Fibroblast of skin of right biceps (primary cell): ENCODE measurements around the gene PAX8.
"Not testable (repeated sequence)": the region's sequence is repeated elsewhere in the genome, so short reads cannot be mapped to it uniquely, and the experiment has no call there.

Experiments
- DNase-seq: peaks from one replicate; pipeline ENCODE4 v3.0.0-alpha.2; 2013

PAX8 gene

DNA sequence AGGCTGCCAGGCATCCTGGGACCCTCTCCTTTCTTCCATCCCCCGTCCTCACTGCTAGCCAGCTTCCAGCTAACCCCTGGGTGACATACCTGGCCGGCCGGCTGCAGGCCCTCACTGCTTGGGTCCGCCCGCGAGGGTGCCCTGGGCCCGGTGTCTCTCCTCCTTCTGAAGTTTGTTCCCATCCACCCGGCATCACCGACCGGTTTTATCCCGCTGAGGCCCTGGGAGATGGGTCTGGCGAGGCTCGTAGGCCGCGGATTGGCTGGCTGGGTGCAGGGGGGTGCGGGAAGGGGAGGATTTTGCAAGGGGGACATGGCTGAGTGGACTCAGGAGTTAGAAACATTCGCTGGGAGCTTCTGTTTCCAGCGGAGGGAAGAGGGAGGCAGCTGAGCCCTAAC, at the start of gene PAX8:
Gene PAX8 (minus strand): TSS at position 180 of the 398 bp plus-strand sequence. CDS start 527 bp downstream, outside the sequence.
- DNase-seq: no peak

DNA sequence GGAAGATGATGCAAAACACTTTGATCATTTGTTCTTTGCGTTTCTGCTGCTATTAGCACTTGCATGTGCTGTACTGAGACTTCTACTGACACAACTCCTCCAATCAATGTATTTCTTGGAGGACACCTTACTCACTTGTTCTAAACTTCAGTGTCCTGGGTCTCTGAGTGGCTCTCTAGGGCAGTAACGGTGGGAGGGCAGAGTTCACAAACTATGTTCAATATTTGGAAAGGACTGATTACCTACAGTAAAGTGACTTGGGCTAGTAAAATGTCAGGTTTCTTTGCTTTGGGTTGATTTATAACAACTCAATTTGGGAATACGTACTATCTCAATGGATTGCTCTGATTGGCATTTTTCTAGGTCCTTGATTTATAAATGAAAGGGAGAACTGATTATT, 49.3 kb upstream of the PAX8 start:
- no peak for DNase-seq

DNA sequence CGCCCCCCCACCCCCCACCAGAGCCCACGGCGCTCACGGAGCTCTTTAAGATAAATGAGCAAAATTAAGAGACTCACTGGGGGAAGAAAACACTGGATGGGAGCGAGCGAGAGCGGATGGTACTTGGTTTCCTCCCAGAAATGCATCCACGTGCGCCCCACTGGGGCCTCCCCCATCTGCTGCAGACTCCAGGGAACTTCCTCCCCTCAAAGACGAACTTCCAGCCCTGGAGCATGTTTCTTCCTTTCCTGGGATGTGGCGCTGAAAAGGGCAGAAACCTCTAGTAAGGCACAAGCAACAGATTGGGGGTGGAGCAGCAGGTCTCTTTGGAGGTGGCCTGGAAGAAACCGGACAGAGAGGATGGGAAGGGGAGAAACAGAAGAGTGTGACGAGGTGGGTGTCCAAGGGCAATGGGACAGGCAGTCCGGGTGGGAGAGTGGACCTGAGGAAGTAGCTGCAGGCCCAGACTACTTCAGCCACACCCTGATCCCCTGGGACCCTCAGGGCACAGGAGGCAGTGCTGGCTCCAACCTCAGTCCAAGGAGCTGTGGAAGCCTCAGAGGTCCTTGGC, 46.5 kb upstream of the PAX8 start:
- not testable (repeated sequence) for DNase-seq

DNA sequence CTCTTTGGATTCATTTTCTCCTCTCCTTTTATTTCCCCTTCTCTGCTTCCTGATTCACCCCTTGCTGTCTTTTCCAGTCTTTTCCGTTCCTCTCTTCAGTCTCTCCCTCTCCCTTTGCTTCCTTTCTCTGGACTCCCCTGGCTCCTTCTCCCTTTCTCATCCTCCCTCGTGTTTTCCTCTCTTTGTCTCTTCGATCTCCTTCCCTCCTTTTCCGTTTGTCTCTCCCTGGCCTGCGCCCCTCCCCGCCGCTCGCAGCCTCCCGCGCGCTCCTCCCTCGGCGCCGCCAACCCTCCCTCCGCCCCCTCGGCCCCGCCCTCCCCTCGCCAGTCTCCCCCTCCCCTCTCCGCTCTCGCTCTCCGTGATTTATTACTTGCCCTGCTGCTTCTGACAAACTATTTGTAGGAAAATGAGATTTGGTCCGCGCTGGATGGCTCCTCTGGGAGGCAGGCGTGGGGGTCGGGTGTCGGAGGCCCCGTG, 46.0 kb upstream of the PAX8 start:
- DNase-seq: peak; percentile 87

DNA sequence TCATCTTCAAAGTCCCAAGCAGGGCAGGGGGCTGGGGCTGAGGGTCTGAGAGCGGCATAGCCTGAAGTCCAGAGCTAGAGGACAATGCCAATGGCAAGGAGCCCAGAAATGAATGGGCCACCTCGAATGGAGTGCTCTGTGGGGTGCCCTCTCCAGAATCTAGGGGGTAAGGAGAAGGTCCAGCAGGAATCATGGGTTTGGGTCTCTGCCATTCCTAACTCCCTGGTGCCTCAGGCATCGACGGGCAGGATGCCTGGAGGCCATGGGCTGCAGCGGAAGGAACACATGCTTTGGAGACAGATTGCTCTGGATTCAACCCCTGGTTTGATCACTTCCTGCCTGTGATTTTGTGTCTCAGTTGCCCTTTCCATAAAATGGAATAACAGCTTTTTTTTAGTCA, 44.4 kb upstream of the PAX8 start:
- not testable (repeated sequence) for DNase-seq

DNA sequence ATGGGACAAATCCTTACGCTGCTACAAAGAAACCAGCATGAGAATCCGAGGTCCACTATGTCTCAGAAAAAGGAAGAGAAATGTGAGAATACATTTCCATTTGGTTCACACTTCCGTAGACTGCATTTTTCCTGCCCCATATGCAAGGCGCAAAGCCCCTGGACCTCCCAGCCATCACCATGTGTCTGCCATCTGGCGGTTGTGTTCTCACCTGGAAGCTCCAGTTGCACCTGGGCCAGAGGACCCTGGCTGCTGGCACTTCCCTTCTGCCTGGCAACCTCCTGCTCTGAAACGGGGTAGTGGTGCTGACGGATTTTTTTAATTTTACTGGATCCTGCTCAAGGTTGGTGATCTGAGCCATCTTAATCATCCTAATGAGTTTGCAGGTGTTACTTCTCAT, 41.4 kb upstream of the PAX8 start:
- DNase-seq: not testable (repeated sequence)

DNA sequence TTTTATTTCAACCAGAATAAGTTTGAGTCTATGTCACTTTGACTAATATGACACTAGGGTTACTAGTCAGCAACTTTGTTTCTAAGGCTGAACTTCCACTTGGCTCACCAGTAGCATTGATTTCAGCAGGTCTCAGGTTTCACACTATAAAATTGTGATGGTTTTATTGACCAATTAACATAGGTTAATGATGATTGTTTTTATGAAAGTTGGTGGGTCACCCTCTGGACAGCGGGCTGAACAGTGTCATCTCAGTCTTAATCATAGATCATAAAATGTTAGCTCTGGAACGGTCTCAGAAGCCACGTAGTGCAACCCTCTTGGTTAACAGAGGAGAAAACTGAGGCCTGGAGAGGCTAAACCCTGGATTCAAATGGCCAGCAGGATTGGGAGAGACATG, 40.2 kb upstream of the PAX8 start:
- not testable (repeated sequence) for DNase-seq

DNA sequence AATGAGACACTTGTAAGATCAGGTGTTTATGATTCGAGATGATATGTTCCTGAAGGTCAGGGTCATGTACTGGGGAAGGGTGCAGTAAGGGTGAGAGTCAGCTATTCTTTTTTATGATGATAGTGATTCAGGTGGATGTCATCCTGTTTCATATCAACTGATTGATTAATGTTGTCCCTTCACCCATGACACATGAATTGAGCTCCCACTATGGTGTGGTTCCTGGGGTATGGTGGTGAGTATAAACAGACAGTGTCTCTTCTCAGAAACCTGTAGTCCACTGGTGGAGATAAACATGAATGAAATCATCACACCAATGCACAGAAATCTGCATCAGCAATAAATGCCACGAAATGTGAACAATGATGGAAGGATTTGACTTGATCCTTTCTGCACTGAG, 37.4 kb upstream of the PAX8 start:
- no peak for DNase-seq

DNA sequence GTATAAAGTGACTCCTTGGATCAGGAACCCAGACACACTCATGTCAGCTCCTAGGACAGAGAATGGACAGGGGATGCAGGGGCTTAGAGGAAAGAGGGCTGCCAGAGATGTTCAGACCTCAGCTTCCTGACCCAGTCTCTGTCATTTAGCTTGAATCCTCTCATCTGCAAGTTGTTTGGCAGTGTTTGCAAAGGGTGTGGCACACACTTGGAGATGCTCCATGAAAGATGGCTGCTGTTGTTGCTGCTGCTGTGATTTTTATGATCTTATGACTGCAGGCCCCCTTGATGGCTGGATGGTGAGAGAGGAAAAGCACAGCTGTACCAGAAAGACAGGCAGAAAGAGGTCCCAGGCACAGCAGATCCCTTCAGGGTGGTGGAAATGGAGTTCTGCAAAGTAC, 35.9 kb upstream of the PAX8 start:
- not testable (repeated sequence) for DNase-seq

DNA sequence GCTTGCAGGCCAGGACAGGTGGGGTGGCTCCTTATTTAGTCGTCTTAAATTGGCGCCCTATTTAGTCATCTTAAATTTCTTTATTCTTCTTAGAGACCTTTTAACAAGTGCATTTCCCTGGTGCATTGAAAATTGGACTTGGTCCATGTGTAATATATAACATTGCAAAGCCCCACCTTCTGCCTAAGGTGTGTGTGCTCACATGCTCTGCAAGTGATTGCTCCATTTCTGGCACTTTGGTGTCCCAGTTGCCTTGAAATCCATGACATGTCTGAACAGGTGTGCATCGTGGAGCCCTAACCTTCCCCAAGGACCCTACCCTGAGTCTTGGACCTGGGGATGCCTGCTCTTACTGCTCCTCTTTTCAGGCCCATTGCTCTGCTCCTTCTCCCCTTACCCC, 35.5 kb upstream of the PAX8 start:
- not testable (repeated sequence) for DNase-seq

DNA sequence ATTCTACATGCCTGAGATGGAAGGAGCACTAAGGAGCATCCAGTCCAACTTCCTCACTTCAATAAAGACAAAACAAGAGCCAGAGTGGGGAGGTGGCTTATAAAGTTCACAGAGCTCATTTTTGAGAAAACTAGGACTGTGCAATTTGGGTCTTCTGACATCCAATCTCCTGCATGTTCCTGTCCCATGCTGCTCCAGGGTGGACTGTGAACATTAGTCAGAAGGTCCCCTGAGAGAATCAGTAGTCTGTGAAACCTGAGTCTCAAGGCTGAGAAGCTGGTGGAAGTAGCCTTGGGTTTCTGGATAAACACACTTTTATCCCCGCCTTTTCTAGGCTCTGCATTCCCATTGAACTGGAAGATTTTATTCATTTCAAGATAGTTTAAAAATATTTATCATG, 33.1 kb upstream of the PAX8 start:
- DNase-seq: peak; percentile 47

DNA sequence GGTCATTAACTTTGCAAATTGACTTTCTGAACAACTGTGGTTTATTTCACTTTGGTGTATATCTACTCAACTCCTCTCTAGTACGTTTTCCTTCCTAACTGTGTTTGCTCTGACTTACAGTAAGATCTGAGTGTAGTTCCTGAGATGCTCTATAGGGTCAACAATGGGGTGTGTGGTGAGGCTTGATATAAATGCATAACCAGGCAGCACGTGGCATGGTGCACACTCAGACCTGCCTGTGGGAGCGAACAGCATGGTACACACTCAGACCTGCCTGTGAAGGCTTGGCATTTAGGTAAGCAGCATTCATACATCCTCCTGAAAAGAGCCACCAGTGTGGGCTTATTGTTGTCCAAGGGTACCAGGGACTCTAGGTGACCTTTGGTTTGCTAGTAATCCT, 32.5 kb upstream of the PAX8 start:
- not testable (repeated sequence) for DNase-seq

DNA sequence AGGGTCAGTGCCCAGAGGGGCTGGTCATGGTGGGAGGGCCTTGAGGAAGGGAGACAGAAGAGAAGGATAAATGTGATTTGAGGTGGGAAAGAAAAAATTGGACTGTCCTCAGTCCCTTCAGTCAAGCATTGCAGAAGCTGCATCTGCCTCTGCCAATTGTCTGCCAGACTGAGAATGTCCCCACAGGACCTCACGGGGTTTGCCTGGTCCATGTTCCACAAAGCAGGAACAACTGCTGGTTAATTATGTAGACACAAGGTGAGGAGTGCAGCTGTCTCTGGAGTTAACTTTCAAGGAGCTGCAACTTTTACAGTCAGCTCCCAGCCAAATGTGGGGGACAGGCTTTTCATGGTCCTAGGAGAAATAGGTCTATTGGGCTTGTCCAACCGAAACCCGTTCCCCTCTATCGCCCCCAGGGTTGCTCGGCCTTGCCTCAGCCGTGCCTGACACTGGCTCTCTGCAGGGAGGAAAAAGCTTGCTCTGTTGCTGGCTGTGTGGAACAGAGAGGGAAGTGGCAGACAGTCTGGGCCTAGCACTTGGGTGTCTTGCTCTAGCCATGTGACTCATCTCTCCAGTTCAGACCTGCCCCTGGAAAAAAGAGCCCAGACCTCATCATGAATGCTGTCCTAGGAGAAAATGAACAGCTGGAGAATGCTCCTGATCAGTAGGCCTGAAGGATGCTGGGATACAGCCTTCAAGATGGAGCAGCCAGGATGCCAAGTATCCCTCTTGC, 31.1 kb upstream of the PAX8 start:
- peak; percentile 41 for DNase-seq

DNA sequence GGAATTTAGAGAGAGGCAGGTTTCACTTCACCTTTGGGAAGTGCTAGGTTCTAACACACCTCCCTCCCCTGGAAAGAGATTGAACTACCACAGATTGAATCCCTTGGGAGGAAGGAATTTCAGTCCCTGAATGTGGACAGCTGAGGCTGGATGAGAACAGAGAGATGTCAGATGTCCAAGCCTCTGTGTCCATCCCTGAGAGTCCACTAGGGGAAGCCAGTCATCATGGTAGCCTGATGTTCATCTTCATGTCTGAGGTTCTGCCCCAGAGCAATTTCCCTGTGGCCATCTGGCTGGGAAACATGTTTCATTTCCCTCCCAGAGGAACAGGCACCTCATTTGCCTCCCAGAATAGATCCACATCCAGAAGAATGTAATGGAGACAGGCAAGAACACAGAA, 30.1 kb upstream of the PAX8 start:
- DNase-seq: not testable (repeated sequence)

DNA sequence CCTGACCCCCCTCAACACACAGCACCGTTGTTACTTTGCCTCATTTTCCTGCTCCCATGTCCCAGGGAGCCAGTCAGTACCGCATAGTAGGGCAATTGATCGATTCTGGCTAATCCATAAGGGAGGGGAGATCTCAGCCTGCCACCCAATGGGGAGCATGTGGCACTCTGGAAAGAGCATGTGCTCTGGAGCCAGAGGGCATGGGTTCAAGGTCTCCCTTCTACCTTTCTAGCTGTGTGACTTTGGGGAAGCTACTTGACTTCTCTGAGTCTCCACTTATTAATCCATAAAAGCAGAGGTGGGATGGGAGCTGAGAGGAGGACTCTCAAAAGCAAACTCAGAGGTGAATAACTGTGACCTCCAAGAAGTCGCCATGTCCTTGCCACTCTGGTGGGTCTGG, 27.5 kb upstream of the PAX8 start:
- not testable (repeated sequence) for DNase-seq

DNA sequence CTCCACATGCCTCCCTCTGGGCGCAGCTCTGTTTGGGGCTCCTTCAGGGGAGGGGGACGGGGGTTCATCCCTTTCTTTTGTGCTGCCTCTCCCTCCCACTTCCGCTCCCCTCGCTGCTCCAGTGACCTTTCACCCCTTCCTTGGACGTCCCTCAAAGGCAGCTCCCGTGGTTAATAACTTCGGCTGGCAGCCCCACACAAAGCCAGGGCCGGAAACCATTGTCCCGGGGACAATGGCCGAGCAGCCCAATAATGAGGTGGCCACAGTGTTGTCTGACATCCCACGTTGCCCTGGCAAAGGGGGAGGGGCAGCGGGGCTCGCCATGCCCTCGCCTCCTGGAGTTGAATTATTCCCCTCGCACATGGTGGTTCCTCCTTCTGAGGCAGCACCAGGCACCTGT, 27.0 kb upstream of the PAX8 start:
- DNase-seq: not testable (repeated sequence)

DNA sequence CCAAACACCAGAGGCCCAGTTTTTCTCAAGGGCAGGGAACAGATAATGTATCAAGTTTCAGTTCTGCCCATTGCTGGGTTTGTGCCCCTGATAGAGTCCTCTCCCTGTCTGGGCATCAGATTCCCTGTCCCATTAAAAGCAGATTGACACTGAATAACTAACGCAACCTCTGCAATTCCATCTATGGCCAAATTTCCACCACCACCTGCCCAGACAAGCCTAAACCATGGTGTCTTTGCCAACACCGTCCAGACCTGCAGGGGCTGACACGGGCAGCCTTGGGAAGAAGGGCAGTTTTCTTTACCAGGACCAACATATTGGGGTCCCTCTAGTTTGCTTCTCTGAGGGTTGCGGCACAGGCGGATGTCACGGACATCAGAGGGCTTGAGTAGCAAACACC, 26.4 kb upstream of the PAX8 start:
- DNase-seq: no peak

DNA sequence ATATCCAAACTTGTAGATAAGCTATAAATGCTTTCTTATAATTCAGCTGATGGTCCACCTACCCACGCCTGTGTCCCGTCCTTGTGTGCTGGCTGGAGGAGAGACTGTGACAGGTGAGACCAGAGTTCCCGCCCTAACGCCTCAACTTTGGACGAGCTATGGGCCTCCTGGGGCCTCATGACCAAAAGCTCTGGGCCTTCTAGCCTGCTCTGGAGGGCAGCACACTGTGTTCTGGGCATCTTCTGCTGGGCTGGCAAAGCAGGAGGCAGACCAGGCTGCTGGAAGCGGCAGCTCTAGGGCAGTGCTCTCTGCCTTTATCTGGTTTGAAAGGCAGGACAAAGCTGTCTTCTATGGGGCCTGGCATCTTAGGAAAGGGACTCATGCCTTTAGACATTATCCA, 26.0 kb upstream of the PAX8 start:
- no peak for DNase-seq

DNA sequence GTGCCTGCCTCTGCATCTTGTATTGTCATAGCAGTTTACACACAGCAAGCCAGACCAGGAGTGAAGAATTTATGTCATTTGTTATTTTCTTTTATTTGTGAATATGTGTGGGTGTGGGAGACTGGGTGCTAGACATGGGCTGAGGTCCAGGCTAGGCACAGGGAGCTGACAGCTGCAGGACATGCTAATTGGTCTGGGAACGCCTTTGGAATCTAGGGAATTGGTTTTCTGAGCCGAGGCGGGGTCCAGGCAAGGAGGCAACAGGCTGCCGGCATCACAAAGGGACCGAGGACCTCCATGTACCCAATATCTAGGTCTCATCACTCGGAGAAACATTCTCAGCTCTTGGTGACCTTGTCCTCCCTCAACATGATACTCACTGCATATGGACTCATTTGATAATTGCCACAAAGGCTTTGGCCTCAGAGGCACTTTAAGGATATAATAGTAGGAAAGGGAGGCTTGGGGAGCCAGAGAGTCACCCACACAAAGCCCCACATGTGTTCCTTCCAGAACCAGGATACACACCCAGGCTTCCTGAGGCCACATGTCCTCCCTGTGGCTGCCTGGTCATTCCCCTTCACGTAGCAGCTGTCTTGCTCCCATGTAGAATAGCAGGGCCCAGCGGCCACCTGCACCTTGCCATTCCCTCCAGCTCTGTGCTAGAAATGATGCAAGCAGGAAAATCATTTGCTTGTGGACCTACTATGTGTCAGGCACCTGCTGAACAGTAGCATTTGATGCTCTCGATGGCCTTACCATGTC, 23.7 kb upstream of the PAX8 start:
- DNase-seq: not testable (repeated sequence)

DNA sequence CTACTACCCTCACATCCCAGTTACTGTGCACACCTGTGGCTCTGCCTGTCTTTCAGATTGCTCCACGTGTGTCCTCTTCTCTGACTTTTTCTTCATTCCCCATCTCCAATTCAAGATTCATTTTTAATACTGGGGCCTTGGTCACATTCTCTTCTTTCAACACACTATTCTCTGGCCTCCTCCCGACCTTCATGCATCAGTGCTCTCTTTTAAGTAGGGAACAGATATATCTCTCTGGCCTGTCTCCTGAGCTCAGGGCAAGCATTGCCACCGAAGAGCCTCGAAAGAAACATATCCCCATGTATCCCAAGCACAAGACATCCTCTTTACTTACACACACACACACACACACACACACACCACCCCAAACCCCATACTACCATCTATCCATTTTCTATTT, 21.6 kb upstream of the PAX8 start:
- no peak for DNase-seq

DNA sequence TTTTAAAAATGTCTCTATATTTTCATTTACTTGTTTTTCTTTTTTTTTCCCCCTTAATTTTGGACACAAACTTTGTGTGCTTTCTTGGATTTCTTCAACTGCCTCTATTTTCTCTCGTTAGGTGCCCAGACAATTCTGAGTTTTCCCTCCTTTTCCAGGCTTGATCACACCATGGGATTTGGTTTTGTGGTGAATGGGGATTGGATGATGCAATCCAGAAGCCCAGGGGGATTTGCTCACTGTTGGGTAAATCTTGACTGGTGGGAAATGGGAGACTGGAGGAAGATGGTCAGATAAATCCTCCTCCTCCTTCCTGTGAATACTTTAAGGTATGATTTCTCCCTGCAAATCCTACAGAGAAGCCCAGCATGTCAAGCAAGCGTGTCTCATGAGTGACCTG, 19.5 kb upstream of the PAX8 start:
- no peak for DNase-seq

DNA sequence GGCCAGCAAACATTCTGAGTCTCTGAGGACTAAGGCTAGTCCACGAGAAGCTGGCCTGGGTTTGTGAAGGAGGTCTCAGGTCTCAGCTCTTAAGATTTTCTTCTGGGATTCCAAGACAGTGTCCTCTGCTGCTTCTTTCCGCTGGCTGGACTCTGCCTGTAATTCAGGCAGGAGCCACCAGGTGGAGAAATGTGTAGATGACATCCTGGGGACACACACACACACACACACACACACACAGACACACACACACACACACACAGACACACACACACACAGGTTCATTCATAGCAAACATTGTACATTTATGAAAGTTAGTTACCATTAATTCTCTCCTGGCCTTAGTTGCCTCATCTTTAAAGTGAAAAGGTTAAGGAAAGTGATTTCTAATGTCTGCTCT, 18.9 kb upstream of the PAX8 start:
- DNase-seq: not testable (repeated sequence)

DNA sequence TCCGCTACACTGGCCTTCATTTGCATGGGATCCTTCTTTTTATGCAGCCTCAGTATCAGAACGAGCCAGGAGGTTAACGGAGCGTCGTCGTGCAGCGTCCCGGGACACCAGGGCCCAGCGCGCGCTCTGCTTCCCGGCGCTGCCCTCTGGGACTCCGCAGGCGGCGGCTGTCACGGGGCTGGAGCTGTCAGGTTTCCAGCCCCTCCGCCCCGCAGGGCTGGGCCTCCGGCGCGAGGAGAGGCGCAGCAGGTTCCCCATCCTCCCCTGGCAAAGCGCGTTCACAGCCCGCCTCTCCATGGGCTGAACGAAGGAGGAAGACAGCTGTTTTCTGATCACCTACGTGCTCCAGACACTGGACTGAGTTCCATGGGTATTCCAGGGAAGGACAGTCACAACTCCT, 12.5 kb upstream of the PAX8 start:
- DNase-seq: no peak

DNA sequence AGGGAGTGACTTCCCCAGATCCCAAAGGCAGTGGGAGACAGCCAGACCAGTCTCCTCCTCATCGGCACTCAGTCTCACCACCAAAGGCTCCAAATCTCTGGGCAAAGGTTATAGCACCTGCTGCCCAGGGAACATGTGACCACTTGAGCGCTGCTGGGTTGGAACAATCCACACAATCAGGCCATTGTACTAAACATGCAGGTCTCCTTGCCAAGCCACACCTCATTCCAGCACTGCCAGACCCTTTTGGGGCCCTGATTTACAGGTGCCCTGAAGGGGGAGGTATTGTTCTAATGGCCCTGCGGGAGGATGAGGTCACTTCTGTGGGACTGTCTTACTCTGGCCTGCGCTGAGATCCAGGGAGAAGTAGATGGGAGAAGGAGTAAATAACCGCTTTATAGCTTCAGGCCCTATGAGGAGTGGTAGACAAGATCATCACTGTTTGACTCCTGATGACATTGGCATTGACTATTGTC, 10.0 kb upstream of the PAX8 start:
- DNase-seq: not testable (repeated sequence)
